Measurements from ENCODE around the gene TIGD7.

TIGD7 gene, protein sequence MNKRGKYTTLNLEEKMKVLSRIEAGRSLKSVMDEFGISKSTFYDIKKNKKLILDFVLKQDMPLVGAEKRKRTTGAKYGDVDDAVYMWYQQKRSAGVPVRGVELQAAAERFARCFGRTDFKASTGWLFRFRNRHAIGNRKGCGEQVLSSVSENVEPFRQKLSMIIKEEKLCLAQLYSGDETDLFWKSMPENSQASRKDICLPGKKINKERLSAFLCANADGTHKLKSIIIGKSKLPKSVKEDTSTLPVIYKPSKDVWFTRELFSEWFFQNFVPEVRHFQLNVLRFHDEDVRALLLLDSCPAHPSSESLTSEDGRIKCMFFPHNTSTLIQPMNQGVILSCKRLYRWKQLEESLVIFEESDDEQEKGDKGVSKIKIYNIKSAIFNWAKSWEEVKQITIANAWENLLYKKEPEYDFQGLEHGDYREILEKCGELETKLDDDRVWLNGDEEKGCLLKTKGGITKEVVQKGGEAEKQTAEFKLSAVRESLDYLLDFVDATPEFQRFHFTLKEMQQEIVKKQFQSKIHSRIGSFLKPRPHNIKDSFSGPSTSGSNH

DNA sequence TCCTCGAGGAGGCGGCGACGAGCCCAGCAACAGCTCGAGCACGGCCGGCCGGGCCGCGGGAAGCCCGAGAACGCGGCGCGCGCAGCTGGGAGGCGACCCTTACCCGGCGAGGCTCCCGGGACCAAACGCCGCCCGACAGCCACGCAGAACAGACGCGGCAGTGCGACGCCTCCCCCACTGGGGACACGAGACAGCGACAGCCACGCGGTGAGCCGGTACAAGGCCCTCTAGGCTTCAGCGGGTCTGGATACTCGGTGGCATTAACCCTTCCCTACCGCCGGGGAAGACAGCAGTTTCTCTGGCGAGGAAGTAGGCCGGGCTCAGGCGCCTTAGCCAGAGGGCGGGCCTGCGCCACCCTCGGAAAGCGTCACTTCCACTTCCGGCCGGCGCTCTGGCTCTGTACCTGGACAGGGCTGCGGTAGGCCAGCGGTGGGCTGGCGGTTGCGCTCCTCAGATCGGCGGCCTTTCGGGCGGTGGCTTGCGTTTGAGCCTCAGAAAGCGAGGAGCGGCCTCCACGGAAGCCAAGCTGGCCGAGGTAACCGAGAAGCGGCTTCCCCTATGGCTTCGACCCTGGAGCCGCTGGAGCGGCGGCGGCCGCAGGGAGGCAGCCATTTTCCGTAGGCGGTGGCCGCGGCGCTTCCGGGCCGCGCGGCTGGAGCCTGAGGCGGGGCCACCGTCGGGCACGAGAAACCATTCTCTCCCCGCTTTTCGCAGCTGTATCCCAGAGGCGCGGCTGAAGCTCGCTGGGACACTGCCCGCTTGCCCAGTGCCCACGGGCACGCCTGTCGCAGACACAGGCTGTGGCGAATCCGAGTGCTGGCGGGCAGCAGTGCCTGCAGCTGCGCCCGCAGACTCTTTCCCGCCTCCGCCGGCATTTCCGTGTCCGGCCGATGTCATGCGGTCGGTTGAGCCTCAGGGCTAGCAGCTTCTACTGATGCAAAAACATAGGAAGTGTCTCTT, at the start of gene TIGD7, which contains the start of gene ZNF75A:
Gene TIGD7 (minus strand): TSS at position 322 of the 960 bp plus-strand sequence. CDS start 4,816 bp downstream, outside the sequence.
Gene ZNF75A (plus strand): TSS at position 389 of the 960 bp plus-strand sequence. CDS start 2,932 bp downstream, outside the sequence.
- DNase-seq, result peak; percentile 80

- no peak for DNase-seq
These were observed 43.9 kb upstream of the TIGD7 start for GRCh38 chr16:3349175-3349574.

- no peak for DNase-seq
These were observed 43.4 kb upstream of the TIGD7 start for GRCh38 chr16:3348547-3349167.

DNA sequence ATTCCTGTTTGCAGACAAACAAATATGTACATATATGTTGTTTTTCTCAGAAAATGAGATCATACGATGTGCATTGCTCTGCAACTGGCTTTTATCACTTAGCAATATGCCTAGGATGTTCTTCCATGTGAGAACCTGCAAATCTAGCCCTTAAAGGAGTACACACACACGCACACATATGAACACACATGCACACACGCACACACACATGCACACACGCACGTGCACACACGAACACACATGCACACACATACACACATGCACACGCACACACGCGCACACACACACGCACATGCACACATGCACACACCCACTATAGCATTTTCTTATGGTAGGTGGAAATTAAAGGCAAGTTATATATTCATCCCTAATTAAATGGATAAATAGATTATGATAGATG, 42.4 kb upstream of the TIGD7 start:
- no peak for DNase-seq

DNA sequence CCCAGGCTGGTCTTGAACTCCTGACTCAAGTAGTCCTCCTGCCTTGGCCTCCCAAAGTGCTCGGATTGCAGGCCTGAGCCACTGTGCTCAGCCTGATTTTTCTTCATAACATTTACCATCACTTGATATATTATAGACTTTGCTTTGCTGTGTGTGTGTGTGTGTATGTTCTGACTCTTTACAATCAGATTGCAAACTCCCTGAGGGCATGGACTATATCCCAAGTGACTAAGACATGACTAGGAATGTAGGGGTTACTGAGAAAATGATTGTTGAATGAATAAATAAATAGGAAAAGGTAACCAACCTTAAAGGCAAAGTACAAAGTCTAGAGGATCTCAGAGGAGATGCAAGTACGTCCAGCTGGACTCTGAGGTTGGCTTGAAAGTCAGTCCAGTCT, 40.8 kb upstream of the TIGD7 start:
- DNase-seq, result no peak

DNA sequence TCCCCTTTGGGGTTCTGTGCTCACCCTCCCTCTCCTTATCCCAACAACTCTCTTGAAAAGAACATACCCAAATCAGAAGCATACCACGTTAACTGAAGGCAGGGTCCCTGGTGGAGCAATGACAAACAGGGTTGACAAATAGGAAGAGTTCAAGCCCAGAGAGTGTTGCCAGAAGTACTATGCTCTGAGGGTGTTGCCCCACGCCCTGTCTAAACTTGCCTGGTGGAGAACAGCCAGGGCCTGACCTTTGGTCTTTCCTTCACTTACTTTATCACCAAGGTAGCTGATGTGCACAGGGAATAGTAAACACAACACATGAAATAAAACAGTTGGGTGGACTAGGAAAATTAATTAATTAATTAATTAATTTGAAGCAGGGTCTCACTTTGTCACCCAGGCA, 23.4 kb upstream of the TIGD7 start:
- no peak for DNase-seq

- DNase-seq, result no peak
These were observed 22.9 kb upstream of the TIGD7 start for GRCh38 chr16:3328104-3328503.

GRCh38 chr16:3327514-3327913, 22.3 kb upstream of the TIGD7 start:
- no peak for DNase-seq

GRCh38 chr16:3321816-3322215, 16.6 kb upstream of the TIGD7 start:
- DNase-seq, result no peak

GRCh38 chr16:3317315-3317999, 12.2 kb upstream of the TIGD7 start:
- no peak for DNase-seq

DNA sequence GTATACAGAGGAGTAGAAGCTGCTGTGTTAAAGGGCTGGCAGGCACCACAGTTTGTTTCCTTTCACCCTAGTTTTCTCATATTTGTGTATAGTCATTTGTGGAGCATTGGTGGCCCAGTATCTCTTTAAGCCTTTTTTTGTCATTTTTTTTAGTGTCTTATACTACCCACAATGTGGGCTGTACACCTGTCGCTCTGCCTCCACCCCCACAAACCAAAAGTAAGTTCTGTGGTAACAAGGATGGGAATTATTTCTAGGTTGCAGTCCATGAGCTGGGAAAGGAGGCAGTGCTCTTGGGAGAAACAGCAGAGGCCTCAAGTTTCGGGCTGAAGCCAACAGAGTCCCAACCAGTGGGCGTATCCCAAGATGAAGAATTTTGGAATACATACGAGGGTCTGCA, 6.3 kb upstream of the TIGD7 start:
- DNase-seq, result no peak

- DNase-seq, result no peak
These were observed 848 bp upstream of the TIGD7 start for GRCh38 chr16:3306078-3306477.

GRCh38 chr16:3304370-3304769, 860 bp downstream of the TIGD7 start:
- DNase-seq, result no peak

DNA sequence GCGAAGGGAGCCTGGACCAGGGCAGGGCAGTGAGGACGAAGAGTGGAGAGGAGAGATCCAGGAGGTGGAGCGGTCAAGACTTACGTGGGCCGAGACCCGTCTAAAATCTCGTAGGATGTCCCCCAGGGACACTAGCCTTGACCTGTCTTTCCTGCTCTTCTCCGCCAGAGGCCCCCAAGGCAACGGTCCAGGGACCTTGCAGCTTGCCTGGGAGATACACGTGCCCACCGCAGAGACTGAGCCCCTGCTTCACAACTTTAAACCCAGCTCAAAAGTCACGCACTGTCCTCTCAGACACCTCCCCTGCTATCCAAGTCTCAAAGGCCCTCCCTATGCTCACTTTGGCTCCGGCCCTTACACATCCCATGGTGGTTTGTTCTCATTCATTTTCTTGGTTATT, 9.4 kb downstream of the TIGD7 start:
- DNase-seq, result no peak

- no peak for DNase-seq
These were observed 10.0 kb downstream of the TIGD7 start for GRCh38 chr16:3295209-3295608.

- DNase-seq, result no peak
These were observed 12.6 kb downstream of the TIGD7 start for GRCh38 chr16:3292604-3293003.

DNA sequence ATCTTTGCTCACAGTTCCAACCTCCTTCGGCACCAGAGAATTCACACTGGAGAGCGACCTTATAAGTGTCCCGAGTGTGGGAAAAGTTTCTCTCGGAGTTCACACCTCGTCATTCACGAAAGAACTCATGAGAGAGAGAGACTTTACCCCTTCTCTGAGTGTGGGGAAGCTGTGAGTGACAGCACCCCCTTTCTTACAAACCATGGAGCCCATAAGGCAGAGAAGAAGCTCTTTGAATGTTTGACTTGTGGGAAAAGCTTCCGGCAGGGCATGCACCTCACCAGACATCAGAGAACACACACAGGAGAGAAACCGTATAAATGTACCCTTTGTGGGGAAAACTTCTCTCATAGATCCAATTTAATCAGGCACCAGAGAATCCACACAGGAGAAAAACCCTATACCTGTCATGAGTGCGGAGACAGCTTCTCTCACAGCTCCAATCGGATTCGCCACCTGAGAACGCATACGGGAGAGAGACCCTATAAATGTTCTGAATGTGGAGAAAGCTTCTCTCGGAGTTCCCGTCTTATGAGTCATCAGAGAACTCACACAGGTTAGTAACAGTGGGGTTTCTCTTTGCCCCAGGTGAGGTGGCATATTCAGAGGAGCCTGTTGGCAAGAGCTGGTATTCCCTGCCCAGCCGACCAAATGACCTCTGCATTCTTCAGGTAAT, 15.1 kb downstream of the TIGD7 start:
- DNase-seq, result no peak

DNA sequence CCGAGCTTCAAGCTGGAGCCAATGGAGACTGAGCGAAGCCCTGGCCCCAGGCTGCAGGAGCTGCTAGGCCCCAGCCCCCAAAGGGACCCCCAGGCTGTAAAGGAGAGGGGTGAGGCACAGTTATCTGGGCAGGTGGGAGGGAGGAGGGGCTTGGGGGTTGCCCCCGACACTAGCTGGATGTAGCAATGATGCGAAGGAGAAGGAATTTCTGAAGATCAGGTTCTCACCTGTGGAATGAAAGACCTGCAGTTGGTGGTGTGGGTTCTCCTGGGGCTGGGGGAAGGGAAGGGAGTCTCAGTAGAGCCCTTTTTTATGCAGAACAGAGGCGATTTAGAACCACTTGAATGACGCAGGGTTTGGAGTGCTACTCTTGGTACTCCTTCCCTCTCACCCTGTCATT, 20.1 kb downstream of the TIGD7 start:
- no peak for DNase-seq

DNA sequence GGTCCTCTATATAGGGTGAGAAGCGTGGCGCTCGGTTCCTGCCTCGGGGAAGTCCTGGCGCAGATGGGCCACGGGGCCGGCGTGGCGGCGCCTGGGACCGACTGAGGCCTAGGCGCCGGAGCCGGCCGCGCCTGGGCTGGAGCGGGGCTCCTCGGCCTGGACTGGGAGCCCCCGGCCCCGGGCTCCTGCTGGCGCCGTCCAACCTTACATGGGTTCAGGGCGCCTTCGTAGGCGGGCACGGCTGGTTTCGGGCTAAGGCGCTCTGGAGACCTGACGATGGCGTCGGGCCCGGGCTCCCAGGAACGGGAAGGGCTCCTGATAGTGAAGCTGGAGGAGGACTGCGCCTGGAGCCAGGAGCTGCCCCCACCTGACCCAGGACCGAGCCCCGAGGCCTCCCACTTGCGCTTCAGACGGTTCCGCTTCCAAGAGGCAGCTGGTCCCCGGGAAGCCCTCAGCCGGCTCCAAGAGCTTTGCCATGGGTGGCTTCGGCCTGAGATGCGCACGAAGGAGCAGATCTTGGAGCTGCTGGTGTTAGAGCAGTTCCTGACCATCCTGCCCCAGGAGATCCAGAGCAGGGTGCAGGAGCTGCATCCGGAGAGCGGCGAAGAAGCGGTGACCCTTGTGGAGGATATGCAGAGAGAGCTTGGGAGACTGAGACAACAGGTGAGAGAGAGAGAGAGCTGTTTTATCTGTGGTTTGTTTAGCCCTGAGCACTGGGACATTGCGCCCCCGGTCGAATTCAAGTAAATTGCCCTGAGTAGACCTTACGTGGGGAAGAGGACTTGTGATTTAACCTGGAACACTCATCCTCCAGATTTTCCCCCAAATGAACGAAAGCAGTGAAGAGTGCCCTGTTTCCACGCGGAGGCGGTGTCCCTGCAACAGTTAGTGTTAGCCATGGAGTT, 21.4 kb downstream of the TIGD7 start:
- no peak for DNase-seq

DNA sequence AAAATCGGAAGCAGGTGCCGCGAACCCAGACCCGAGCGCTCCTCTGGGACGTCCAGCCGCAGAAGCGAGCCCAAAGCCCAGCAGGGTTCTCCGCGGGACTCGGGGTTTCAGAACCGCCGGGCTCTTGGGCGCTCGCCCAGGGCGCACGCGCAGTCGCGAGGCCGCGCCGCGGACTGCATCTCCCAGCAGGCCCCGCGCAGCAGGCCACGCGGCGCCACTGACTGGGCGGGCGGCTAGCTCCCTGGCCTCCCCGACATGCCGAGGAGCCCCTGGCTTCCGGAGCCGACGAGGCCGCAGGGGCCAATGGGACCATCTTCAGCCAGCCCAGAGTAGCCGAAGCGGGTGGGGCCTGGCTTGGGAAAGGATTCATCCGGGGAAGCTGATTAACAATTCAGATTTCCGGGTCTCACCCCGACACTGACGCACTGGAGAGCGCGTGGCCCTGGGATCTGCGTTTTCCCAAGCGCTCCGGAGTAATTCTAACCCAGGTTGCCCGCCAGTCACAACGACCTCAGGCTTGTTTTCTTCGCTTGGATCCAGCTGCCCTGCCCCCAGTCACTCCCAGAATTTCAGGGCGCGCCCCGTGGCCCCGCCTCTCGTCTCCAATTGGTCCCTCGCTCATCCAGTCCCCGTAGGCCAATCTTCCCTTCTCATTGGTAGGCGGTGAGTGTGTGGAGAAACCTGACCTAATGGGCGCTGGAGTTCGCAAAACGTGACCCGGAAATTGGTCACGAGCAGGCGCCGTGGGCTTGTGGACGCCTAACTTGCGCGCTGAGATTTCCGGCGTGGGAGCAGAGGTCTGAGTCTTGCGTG, 22.3 kb downstream of the TIGD7 start, which contains the start of gene ZNF263:
Gene ZNF263 (plus strand): TSS at position 762 of the 813 bp plus-strand sequence. CDS start 328 bp downstream, outside the sequence.
- DNase-seq, result peak; percentile 93

All from activated naive CD4-positive, alpha-beta T cell treated with Interleukin-2 at 50 U/mL for 16 hours (primary cell).